Vagina (tissue), 2 donors: ENCODE results near the gene SCYGR3. TPM values are rescaled to one million over a fixed set of nuclear protein-coding genes. Genes with fewer than 3 reads are reported as not detected.

Source experiments
- DNase-seq, 2 donors: peaks; one replicate each; pipeline ENCODE4 v3.0.0-alpha.2; 2017; ENCODE audit errors: extremely low spot score in 2 of 2
- H3K27ac ChIP-seq: fragments of 200-600 bp; sonication (generic); one replicate; pipeline ENCODE4 v1.5.1; 2019
- H3K27me3 ChIP-seq: fragments of 200-600 bp; sonication (generic); one replicate; pipeline ENCODE4 v1.5.1; 2019
- H3K36me3 ChIP-seq, 2 donors: fragments of 200-600 bp; sonication (generic); one replicate each; pipeline ENCODE4 v1.5.1; 2017 to 2019
- H3K4me1 ChIP-seq: fragments of 200-600 bp; sonication (generic); one replicate; pipeline ENCODE4 v1.5.1; 2019
- H3K4me3 ChIP-seq, 2 donors: fragments of 200-600 bp; sonication (generic); 1 replicate in 1 of 2; 2 replicates in 1 of 2; pipeline ENCODE4 v1.5.1; 2016 to 2019
- H3K9me3 ChIP-seq: fragments of 200-600 bp; sonication (generic); one replicate; pipeline ENCODE4 v1.5.1; 2019
- CTCF ChIP-seq, 3 experiments: fragments of 450-650 bp in 2 of 3; fragments of 200-600 bp in 1 of 3; sonication (generic) in 1 of 3; IDR thresholded peaks; one replicate each; pipeline ENCODE4 v1.5.1; 2017 to 2019; ENCODE audit warnings: antibody characterized with exemption in 3 of 3, mild to moderate bottlenecking in 2 of 3, moderate library complexity in 2 of 3
- POLR2A ChIP-seq, 2 donors: fragments of 450-650 bp; IDR thresholded peaks; one replicate each; pipeline ENCODE4 v1.6.1; 2017; ENCODE audit warnings: antibody characterized with exemption in 2 of 2, mild to moderate bottlenecking in 2 of 2, moderate library complexity in 2 of 2
- POLR2AphosphoS5 ChIP-seq, 2 donors: sonication (generic); formaldehyde crosslinking; IDR thresholded peaks; one replicate each; pipeline ENCODE4 v1.9.0; 2017; ENCODE audit warnings: antibody characterized with exemption in 2 of 2, mild to moderate bottlenecking in 2 of 2, low read depth in 1 of 2; ENCODE audit not compliant: insufficient read depth in 1 of 2
- intact Hi-C: fragments of 100-400 bp; cut with DNase I; formaldehyde crosslinking; loops from one replicate; pipeline ENCODE4 v1.15.1; 2023
- total RNA-seq: library from RNA; depleted of rRNA; stranded (reverse); fragments of >200 nt; gene quantifications from one replicate; pipeline ENCODE4 v1.2.3, GENCODE V29; 2016

SCYGR3 gene
- total RNA-seq, 1 donor from 2014 or later = not detected

- intact Hi-C loops = no loop called here
- no peaks in the 10 kb centered on the region for H3K27me3 ChIP-seq
- no peak overlapping the region for H3K4me3 ChIP-seq
- TF ChIP-seq CTCF (IDR thresholded peaks at IDR 0.05) (no peak), POLR2A (IDR thresholded peaks at IDR 0.05) (no peak), POLR2AphosphoS5 (IDR thresholded peaks at IDR 0.05; ENCODE audit: insufficient read depth in 1 of 2, low read depth in 1 of 2) (no peak)
- no peaks in the 10 kb centered on the region for H3K36me3 ChIP-seq
- no peaks in the 10 kb centered on the region for H3K9me3 ChIP-seq
- no peak overlapping the region for H3K27ac ChIP-seq
- DNase-seq = no peak
- no peaks in the 10 kb centered on the region for H3K4me1 ChIP-seq
These were observed 18.2 kb upstream of the SCYGR3 start for GRCh38 chr2:227632827-227633226.

DNA sequence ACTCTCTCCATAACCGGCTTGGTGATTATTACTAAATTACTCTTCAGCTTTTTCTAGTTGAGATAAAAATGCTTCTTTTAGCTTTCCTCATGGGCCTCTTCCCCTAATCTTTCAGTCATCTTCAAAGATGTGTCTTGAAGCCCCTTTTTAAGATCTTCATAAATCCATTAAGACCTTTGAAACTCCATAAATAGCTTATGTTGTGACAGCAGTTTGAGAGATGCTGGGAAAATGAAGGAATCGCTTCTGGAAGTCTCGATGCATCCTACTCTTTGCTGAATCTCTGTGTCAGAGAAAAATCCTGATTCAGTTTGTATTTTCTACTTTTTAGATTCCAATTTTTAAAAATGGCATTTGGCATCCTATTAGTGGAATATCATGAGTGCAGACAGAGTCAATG lies 15.7 kb upstream of the SCYGR3 start:
- intact Hi-C loops = no loop called here
- Histone ChIP-seq H3K27me3 (no peaks in the 10 kb centered on the region), H3K4me1 (no peaks in the 10 kb centered on the region), H3K27ac (no peak overlapping the region), H3K4me3 (no peak overlapping the region), H3K36me3 (no peaks in the 10 kb centered on the region), H3K9me3 (no peaks in the 10 kb centered on the region)
- DNase-seq = no peak
- TF ChIP-seq CTCF (IDR thresholded peaks at IDR 0.05) = no peak
- TF ChIP-seq POLR2A (IDR thresholded peaks at IDR 0.05) = no peak
- TF ChIP-seq POLR2AphosphoS5 (IDR thresholded peaks at IDR 0.05; ENCODE audit: insufficient read depth in 1 of 2, low read depth in 1 of 2) = no peak

- H3K27me3 ChIP-seq = no peaks in the 10 kb centered on the region
- H3K4me3 ChIP-seq = no peak overlapping the region
- no peaks in the 10 kb centered on the region for H3K36me3 ChIP-seq
- H3K4me1 ChIP-seq = no peaks in the 10 kb centered on the region
- TF ChIP-seq CTCF (IDR thresholded peaks at IDR 0.05) (no peak), POLR2AphosphoS5 (IDR thresholded peaks at IDR 0.05; ENCODE audit: insufficient read depth in 1 of 2, low read depth in 1 of 2) (no peak), POLR2A (IDR thresholded peaks at IDR 0.05) (no peak)
- intact Hi-C loops = no loop called here
- DNase-seq = no peak
- no peaks in the 10 kb centered on the region for H3K9me3 ChIP-seq
- no peak overlapping the region for H3K27ac ChIP-seq
These were observed 14.8 kb upstream of the SCYGR3 start for GRCh38 chr2:227629435-227629834.

DNA sequence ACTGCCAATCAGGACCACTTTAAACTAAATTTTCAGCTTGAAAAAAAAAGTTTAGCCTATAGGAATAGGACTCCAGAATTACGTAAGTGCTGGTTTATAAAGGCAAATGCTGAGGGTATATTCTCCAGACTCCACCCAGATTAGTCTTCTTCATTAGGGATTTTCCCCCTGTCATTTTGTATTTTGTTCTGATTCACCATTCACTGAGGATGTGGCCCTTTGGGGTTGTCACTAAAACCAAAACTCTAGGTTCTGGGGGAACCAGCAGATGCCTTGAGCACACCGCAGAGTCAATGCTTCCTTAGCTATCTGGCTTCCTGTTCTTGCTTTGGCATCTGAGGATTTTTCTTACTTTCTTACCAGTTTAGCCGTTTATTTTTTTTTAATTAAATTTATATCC lies 13.1 kb upstream of the SCYGR3 start:
- Histone ChIP-seq H3K4me1 (no peaks in the 10 kb centered on the region), H3K4me3 (no peak overlapping the region), H3K36me3 (no peaks in the 10 kb centered on the region), H3K9me3 (no peaks in the 10 kb centered on the region), H3K27me3 (no peaks in the 10 kb centered on the region), H3K27ac (no peak overlapping the region)
- TF ChIP-seq CTCF (IDR thresholded peaks at IDR 0.05) = no peak
- no peak for TF ChIP-seq POLR2A (IDR thresholded peaks at IDR 0.05)
- TF ChIP-seq POLR2AphosphoS5 (IDR thresholded peaks at IDR 0.05; ENCODE audit: insufficient read depth in 1 of 2, low read depth in 1 of 2) = no peak
- intact Hi-C loops = no loop called here
- DNase-seq = no peak

DNA sequence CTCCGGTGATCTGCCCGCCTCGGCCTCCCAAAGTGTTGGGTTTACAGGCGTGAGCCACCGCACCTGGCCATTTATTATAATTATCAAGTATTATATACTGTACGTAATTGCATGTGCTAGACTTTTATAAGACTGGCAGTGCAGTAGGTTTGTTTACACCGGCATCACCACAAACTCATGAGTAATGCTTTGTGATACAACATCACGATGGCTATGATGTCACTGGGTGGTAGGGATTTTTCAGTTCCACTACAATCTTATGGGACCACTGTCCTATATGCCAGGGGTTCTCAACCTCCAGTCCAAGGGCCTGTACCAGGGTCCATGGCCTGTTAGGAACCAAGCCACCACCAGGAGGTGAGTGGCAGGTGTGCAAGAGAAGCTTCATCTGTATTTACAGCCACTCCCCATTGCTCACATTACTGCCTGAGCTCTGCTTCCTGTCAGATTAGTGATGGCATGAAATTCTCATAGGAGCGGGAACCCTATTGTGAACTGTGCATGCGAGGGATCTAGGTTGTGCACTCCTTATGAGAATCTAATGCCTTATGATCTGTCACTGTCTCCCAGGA lies 12.0 kb upstream of the SCYGR3 start:
- TF ChIP-seq POLR2A (IDR thresholded peaks at IDR 0.05) (no peak), CTCF (IDR thresholded peaks at IDR 0.05) (no peak), POLR2AphosphoS5 (IDR thresholded peaks at IDR 0.05; ENCODE audit: insufficient read depth in 1 of 2, low read depth in 1 of 2) (no peak)
- H3K27ac ChIP-seq = no peak overlapping the region
- DNase-seq = no peak
- H3K9me3 ChIP-seq = no peaks in the 10 kb centered on the region
- H3K27me3 ChIP-seq = no peaks in the 10 kb centered on the region
- intact Hi-C loops = no loop called here
- no peaks in the 10 kb centered on the region for H3K4me1 ChIP-seq
- H3K4me3 ChIP-seq = no peak overlapping the region
- no peaks in the 10 kb centered on the region for H3K36me3 ChIP-seq
